Measurements from ENCODE around the gene LYSMD1.

DNA sequence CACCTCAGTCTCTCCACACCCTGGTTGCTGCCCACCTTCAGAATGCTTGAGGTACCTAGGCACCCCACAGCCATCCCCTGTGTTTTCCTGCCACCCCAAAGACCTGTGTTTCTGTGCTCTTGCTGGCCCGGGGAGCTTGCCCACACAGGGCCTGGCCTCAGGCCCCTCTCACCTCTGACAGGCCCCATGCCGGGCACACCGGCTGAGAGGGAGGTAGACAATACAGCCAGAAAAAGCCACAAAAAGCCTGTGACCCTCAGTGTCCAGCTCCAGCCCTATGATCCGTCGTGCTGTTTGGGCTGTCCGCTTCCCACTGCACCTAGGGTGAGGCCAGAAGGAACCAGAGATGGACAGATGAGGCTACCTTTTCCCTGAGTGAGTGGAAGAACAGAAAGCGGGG is 30.7 kb downstream of the LYSMD1 start:
- TF ChIP-seq, protein P1, sequence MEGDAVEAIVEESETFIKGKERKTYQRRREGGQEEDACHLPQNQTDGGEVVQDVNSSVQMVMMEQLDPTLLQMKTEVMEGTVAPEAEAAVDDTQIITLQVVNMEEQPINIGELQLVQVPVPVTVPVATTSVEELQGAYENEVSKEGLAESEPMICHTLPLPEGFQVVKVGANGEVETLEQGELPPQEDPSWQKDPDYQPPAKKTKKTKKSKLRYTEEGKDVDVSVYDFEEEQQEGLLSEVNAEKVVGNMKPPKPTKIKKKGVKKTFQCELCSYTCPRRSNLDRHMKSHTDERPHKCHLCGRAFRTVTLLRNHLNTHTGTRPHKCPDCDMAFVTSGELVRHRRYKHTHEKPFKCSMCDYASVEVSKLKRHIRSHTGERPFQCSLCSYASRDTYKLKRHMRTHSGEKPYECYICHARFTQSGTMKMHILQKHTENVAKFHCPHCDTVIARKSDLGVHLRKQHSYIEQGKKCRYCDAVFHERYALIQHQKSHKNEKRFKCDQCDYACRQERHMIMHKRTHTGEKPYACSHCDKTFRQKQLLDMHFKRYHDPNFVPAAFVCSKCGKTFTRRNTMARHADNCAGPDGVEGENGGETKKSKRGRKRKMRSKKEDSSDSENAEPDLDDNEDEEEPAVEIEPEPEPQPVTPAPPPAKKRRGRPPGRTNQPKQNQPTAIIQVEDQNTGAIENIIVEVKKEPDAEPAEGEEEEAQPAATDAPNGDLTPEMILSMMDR (IDR thresholded peaks at IDR 0.05) = no peak
- TF ChIP-seq POLR2A (IDR thresholded peaks at IDR 0.05) = no peak
